HL-60/S4 treated with phorbol 12-myristate 13-acetate at 8.2 ng/mL for 4 days and 3 days (cell line): ENCODE measurements around the gene MIDN.

Source experiments
- in situ Hi-C: fragments of 300-500 bp; cut with MboI; formaldehyde crosslinking; loops from 2 replicates; pipeline ENCODE4 v1.15.0; 2022; ENCODE audit warnings: low sequenced_read_pairs

Gene MIDN

DNA sequence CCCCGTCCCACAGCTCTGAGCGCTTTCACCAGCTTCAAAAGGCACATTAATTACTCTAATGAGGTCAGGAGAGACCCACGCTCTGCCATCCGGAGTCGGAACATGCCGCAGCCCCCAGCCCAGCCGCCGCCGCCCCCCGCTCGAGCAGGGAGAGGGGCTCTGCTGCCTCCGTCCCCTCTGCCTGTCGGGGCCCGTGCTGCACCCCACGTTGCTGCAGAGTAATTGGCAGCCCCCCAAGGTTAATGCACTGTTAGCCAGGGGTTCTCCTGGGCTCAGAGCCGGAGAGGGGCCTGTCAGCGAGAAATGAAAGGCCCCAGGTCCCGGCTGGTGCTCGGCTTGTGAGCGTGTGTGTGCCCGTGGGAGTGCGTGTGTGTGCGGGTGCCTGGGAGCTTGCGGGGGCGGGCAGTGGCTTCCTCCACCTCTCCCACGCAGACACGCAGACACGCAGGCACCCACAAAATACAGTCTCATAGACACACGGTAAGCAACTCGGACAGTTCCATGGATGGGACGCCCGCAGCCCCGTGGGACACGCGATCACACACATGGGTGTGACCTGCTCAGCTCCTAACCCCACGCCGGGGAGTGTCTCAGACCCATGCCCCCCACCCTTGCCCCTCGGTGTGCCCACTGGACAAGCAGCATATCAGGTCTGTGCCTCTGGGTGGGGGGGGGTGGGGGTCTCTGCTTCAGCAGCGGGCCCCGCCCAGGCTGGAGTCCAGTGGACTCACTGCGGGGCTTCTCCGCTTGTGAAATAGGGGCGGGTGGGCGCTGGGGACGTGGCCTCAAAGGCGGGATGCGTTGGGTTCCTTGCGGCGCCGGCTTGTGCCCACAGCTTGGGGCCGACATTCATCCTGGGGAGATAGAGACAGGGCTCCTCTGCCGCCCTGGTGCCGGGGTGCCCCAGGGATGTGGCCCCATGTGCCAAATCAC, 32.5 kb downstream of the MIDN start:
- in situ Hi-C loops = no loop called here

- in situ Hi-C loops = no loop called here
These were observed 33.3 kb downstream of the MIDN start for GRCh38 chr19:1281569-1282287.

DNA sequence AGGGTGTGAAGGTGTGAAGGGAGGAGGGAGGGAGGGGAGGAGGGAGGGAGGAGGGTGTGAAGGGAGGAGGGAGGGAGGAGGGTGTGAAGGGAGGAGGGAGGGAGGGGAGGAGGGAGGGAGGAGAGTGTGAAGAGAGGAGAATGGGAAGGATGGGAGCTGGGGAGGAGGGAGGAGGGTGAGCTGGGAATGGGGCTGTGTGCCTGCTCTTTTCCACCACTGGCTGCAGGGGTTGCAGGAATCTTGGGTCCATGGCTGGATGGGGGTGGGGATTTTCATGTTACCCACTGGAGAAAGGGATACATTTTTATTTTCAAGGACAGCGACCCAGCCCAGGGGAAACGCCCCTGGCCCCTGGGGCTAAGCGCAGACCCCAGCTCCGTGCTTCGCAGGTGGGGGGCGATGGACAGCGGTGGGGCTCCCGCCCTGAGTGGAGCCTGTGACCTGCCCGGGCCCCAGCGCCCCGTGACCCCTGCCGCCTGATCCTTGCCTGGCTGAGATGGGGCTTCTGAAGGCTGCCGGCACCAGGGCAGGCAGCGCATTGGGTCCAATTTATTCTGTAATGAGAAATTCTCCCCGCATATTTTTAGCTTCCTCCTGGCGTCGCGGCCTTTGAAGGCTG, 34.3 kb downstream of the MIDN start:
- in situ Hi-C loops = no loop called here

- in situ Hi-C loops = no loop called here
These were observed 35.0 kb downstream of the MIDN start for GRCh38 chr19:1283207-1283916.

DNA sequence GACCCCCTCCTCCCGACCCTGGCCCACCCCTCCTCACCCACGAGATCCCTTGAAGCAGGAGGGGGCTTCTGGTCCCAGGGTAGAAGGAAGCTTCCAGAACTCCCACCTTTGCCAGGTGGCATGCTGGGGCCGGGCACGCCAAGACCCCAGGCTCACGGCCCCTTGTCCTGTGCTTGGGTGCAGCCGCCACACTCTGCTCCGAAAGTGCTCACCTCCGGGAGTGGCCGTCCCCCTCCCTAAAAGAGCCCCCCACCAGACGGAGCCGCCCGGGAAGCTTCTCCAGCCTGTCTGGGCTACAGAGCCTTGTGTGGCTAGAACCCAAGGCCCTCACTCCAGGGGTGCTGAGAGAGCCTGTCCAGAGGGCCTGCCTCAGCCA, 35.5 kb downstream of the MIDN start:
- in situ Hi-C loops = no loop called here

DNA sequence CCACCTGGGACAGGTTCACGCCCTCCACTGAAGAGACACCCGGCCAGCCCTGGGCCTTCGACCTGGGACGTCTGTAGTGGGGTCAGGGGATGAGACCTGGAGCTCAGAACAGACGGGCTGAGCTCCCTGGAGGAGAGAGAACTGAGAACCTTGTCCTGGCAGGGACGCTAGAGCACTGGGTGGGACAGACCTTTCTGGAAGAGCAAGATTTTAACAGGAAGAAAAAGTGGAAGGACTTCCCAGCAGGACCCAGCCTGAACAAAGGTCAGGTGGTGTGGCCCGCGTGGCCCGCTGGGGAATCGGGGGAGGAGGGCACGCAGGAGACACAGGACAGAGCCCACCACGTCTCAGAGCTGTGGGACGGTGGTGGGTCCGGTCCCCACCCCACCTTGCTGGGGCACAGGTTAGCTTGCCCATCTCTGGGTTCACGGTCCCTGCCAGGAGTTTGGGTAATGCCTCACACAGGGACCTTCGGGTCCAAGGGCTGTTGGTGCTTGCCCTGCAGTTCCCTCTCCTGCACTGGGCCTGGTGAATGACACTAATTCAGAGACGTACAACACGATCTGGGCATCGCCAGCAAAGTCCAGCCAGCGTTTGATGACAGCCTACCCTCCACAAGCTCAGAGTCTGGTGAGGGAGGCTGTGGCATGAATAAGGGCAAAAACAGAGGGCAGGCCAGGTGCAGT, 36.1 kb downstream of the MIDN start:
- in situ Hi-C loops = no loop called here

GRCh38 chr19:1284979-1285736, 36.8 kb downstream of the MIDN start:
- in situ Hi-C loops = no loop called here

GRCh38 chr19:1285737-1286360, 37.5 kb downstream of the MIDN start, which contains the start of gene EFNA2:
TSS of gene EFNA2 (plus strand) at chr19:1285873. CDS start at chr19:1286169, 296 bp downstream.
- in situ Hi-C loops = no loop called here

DNA sequence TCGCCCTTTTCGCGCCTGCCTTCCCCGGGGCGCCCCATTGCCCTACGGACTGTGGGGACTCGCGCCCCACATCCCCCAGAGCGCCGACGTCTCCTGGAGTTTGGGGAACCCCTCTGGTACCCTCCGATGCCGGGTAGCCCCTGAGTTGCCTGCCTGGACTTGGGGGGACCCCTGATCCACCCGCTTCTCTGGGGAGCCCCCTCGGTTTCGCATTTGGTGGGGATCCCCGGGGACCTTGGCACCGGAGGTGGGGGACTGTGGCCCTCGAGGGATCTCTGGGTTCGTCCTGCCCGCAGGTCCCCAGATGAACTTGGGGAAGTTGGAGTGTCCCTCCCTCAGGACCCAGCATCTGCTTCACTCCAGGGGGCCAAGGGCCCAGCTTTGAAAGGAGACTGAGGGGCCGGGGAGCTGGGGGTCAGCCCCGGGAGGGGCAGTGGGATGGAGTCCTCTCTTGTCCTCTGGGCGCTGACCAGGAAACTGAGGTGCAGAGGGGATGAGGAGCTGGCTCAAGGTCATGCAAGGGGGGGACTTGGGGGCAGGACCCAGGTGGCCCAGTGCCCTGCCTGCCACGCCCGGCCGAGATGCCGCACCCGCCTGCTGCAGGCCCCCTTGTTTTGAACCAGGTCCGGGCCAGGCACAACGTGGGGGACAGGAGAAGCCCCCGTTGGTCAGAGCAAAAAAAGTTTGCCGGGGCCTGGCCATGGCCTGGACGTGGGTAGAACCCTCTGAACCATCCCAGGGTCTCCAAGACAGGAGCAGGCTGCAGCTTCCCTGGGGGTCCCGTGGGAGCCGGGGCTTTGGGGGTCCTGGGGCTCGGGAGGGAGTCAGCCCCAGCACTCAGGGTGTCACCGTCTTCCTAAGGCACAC, 38.3 kb downstream of the MIDN start:
- in situ Hi-C loops = no loop called here

DNA sequence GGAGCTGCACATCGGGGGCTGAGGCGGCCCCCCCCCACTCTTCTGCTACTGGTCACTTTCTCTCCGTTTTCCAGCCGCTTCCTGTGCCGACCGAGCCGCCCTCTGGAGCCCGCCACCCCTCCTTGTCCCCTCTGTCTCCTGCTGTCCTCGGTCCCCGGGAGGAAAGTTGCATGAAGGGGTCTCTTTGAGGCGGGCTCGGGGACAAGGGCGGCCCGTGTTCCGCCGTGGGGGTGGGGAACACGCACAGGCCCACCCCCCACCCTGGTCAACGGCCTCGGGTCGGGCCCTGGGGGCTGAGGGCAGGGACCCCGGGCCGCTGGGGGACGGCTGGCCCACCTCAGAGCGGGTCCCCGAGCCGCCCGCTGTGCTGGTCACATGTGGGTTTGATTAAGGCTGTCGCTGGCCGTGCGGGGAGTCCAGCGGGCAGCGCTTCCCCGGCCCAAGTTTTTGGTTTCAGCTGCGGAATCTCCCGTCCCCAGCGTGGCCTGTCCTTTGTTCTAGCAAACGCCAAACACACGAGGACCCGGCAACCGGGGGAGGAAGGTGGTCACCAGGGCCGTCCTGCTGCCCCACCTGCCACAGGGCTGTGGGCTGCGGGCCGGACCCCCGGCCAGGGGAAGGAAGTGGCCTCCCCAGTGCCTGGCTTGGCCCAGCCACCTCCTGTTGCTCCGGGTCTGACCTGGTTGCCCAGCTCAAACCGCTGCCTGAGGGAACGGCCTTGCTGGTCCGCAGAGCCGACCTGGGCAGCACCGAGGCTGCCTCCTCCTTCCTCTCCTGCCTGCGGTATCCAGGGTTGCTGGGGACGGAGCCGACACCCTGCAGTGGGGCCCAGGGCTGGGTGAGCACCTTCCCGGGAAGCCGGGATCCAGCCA, 39.2 kb downstream of the MIDN start:
- in situ Hi-C loops = no loop called here

GRCh38 chr19:1288226-1288612, 39.8 kb downstream of the MIDN start:
- in situ Hi-C loops = no loop called here

- in situ Hi-C loops = no loop called here
These were observed 40.7 kb downstream of the MIDN start for GRCh38 chr19:1288833-1289685.

DNA sequence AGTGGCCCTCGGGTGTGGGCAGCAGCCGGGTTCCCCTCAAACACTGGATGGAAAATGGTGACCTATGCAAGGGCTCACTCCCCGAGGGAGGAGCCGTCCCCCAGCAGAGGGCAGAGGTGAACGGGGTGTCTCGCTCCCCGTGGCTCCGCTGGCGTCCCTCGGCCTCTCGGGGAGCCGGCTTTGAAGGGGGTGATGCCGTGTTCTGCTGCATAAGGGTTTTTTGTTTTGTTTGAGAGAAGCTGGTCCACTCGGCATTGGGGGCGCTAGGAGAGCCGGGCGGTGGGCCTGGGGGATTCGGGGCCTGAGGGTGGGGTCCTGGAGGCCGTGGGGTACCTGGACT, 41.3 kb downstream of the MIDN start:
- in situ Hi-C loops = no loop called here

- in situ Hi-C loops = no loop called here
These were observed 41.9 kb downstream of the MIDN start for GRCh38 chr19:1290196-1290702.

- in situ Hi-C loops = no loop called here
These were observed 42.6 kb downstream of the MIDN start for GRCh38 chr19:1290703-1291651.
